PC-3 (cell line): ENCODE results near the gene PAX5.

Experiments used
- CTCF ChIP-seq: fragments of 300-600 bp; sonication (generic); conservative IDR thresholded peaks from 2 replicates; pipeline ENCODE4 v1.5.1; 2017; ENCODE audit warnings: antibody characterized with exemption, low read depth, mild to moderate bottlenecking, low read length
- EZH2phosphoT487 ChIP-seq: fragments of 300-600 bp; sonication (generic); IDR thresholded peaks from 2 replicates; pipeline ENCODE4 v1.6.1; 2018; ENCODE audit warnings: mild to moderate bottlenecking, antibody characterized with exemption, low read length, borderline replicate concordance

DNA sequence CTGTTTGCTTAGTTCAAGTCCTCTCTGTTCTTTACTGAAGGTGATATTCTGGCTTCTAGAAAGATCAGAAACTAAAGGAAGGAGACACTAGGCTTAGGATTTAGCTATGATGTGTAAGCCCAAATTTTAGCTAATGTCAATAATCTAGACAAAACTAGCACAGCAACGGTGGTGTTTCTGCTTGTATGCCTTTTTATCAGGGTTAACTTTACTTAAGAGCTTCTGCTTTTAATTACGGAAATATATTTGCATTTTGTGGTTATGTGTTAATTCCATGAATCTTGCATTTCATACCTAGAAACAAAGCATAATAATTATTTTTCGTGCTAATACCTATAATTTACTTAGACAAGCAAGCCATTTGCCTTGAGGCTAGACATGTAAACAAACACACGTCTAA, 96.1 kb downstream of the PAX5 start:
- TF ChIP-seq CTCF = no peak
- TF ChIP-seq EZH2phosphoT487 = no peak
